Endothelial cell of umbilical vein (primary cell): Measurements from ENCODE around the gene RFWD3. TPM values are rescaled to one million over a fixed set of nuclear protein-coding genes. Genes with fewer than 3 reads are reported as not detected.

Source experiments
- BruUV-seq: library from RNA; stranded (reverse); fragments of 400-500 nt; replicated peaks from 2 replicates; lab custom pipeline; 2021; lab: Mats Ljungman, UMichigan
- CTCF ChIA-PET: fragments of 300-600, 350-600 bp; sonication (Branson Sonifier 250); formaldehyde crosslinking; loops from one replicate; lab custom pipeline; 2021; ENCODE audit warnings: antibody characterized with exemption, inconsistent platforms; lab: Charles Lee
- POLR2A ChIA-PET: fragments of 300-600, 350-600 bp; sonication (Branson Sonifier 250); formaldehyde crosslinking; loops from one replicate; lab custom pipeline; 2021; ENCODE audit warnings: antibody characterized with exemption, inconsistent platforms; lab: Charles Lee
- DNase-seq: peaks from one replicate; pipeline ENCODE4 v3.0.0-alpha.2; 2011; ENCODE audit warnings: low read depth, low spot score
- FAIRE-seq: peaks from 2 replicates; lab custom pipeline; 2011; peaks lifted over from hg19 to GRCh38; lab: Jason Lieb, UNC
- H2AFZ ChIP-seq: 2 replicates; pipeline ENCODE4 v1.6.0; 2012; ENCODE audit warnings: low read depth, low read length, control low read depth, inconsistent platforms
- H3K27ac ChIP-seq: 2 replicates; pipeline ENCODE4 v1.5.1; 2011; ENCODE audit warnings: low read depth, mild to moderate bottlenecking, control low read depth, low read length, moderate library complexity; ENCODE audit not compliant: insufficient read depth
- H3K27me3 ChIP-seq, 2 experiments: 2 replicates each; pipeline versions ENCODE4 v1.6.0 to v1.6.1; 2011; ENCODE audit warnings: low read length in 2 of 2, mixed read lengths in 1 of 2; ENCODE audit not compliant: control insufficient read depth in 2 of 2, insufficient read depth in 2 of 2
- H3K36me3 ChIP-seq, 2 experiments: 2 replicates in 1 of 2; 3 replicates in 1 of 2; pipeline ENCODE4 v1.5.1; 2011; ENCODE audit warnings: low read length in 2 of 2, mild to moderate bottlenecking in 1 of 2, moderate library complexity in 1 of 2; ENCODE audit not compliant: control insufficient read depth in 2 of 2, insufficient read depth in 2 of 2; ENCODE audit errors: extremely low read depth in 1 of 2
- H3K4me1 ChIP-seq: 3 replicates; pipeline ENCODE4 v1.5.1; 2011; ENCODE audit warnings: mild to moderate bottlenecking, low read length; ENCODE audit not compliant: control insufficient read depth, insufficient read depth; ENCODE audit errors: extremely low read depth
- H3K4me2 ChIP-seq: 2 replicates; pipeline ENCODE4 v1.6.1; 2011; ENCODE audit warnings: low read length, control low read depth, mixed read lengths; ENCODE audit not compliant: insufficient read depth
- H3K4me3 ChIP-seq, 3 experiments: fragments of 200-600 bp in 1 of 3; sonication (generic), shearing (Covaris generic) in 1 of 3; replicated peaks in 1 of 3; 2 replicates each; pipeline ENCODE4 v1.5.1; 2011 to 2016; ENCODE audit warnings: control low read depth in 3 of 3, low read length in 3 of 3, mild to moderate bottlenecking in 2 of 3, inconsistent platforms in 1 of 3, low read depth in 1 of 3, moderate library complexity in 1 of 3; ENCODE audit not compliant: insufficient read depth in 1 of 3
- H3K79me2 ChIP-seq: 2 replicates; pipeline ENCODE4 v1.6.0; 2012; ENCODE audit warnings: low read length, inconsistent platforms; ENCODE audit not compliant: control insufficient read depth, insufficient read depth
- H3K9ac ChIP-seq: replicated peaks from 2 replicates; pipeline ENCODE3; 2011; ENCODE audit warnings: low read length, control low read depth; ENCODE audit not compliant: insufficient read depth; ENCODE audit errors: extremely low read depth
- H3K9me1 ChIP-seq: replicated peaks from 3 replicates; pipeline ENCODE4 v1.6.0; 2011; ENCODE audit warnings: mild to moderate bottlenecking, low read length; ENCODE audit not compliant: control insufficient read depth, insufficient read depth; ENCODE audit errors: extremely low read depth
- H3K9me3 ChIP-seq: replicated peaks from 2 replicates; pipeline ENCODE4 v1.5.1; 2012; ENCODE audit warnings: low read length, inconsistent platforms; ENCODE audit not compliant: control insufficient read depth, insufficient read depth
- H4K20me1 ChIP-seq: replicated peaks from 2 replicates; pipeline ENCODE3; 2011; ENCODE audit warnings: mild to moderate bottlenecking, low read length; ENCODE audit not compliant: control insufficient read depth, insufficient read depth; ENCODE audit errors: extremely low read depth
- EZH2 ChIP-seq: IDR thresholded peaks from 2 replicates; pipeline ENCODE4 v1.6.1; 2012; ENCODE audit warnings: borderline replicate concordance, low read depth, mild to moderate bottlenecking, moderate library complexity, low read length, inconsistent platforms; ENCODE audit not compliant: severe bottlenecking
- FOS ChIP-seq: IDR thresholded peaks from 2 replicates; pipeline ENCODE4 v1.6.1; 2011; ENCODE audit warnings: mild to moderate bottlenecking, low read length, moderate library complexity, borderline replicate concordance; ENCODE audit not compliant: insufficient read depth
- GATA2 ChIP-seq: IDR thresholded peaks from 2 replicates; pipeline ENCODE4 v1.7.0; 2011; ENCODE audit warnings: low read depth, mild to moderate bottlenecking, moderate library complexity, mixed read lengths, low read length; ENCODE audit not compliant: insufficient read length, insufficient read depth
- JUN ChIP-seq: IDR thresholded peaks from 2 replicates; pipeline ENCODE4 v1.6.1; 2011; ENCODE audit warnings: borderline replicate concordance, low read depth; ENCODE audit not compliant: insufficient read length, insufficient read depth
- MYC ChIP-seq: IDR thresholded peaks from one replicate; pipeline ENCODE4 v1.6.1; 2011; ENCODE audit warnings: mild to moderate bottlenecking, low read depth, low read length
- POLR2A ChIP-seq: IDR thresholded peaks from 2 replicates; pipeline ENCODE4 v1.6.1; 2012; ENCODE audit warnings: low read depth, mild to moderate bottlenecking, control low read depth, low read length
- POLR2AphosphoS5 ChIP-seq: IDR thresholded peaks from 2 replicates; pipeline ENCODE4 v1.6.1; 2012; ENCODE audit warnings: low read depth, mild to moderate bottlenecking, control low read depth, low read length, moderate library complexity; ENCODE audit not compliant: insufficient read depth
- dilution Hi-C: fragments of 300-500 bp; cut with MboI; formaldehyde crosslinking; loops from one replicate; pipeline ENCODE4 v1.15.0; 2019; ENCODE audit warnings: low sequenced_read_pairs; ENCODE audit not compliant: extremely low pct_ligation_motif_present
- intact Hi-C: fragments of 100-400 bp; cut with micrococcal nuclease; formaldehyde crosslinking; loops from one replicate; pipeline ENCODE4 v1.10.0; 2022
- polyA plus RNA-seq, 4 experiments: library from polyadenylated mRNA; depleted of rRNA in 3 of 4; stranded (reverse) in 3 of 4; unstranded in 1 of 4; fragments of >200 nt; gene quantifications; 2 replicates each; pipeline versions ENCODE4 v1.2.1 to v1.2.3, GENCODE V29; 2011 to 2012; ENCODE audit warnings: missing spikeins in 1 of 4
- total RNA-seq: library from RNA; stranded (reverse); gene quantifications from 2 replicates; pipeline ENCODE4 v1.2.3, GENCODE V29; 2021
- TF ChIP-seq, protein P1 (sequence below), 2 donors: IDR thresholded peaks; 1 replicate in 1 of 2; 2 replicates in 1 of 2; pipeline ENCODE4 v1.5.1; 2011; ENCODE audit warnings: low read length in 2 of 2, mild to moderate bottlenecking in 2 of 2, moderate library complexity in 2 of 2, control low read depth in 1 of 2, inconsistent platforms in 1 of 2, low read depth in 1 of 2; ENCODE audit not compliant: insufficient read depth in 1 of 2; ENCODE audit errors: extremely low read depth in 1 of 2
- TF ChIP-seq, protein P2 (sequence below): IDR thresholded peaks from 2 replicates; pipeline ENCODE4 v1.6.1; 2011; ENCODE audit not compliant: insufficient read depth, insufficient read length

Gene RFWD3
- total and polyA plus RNA-seq, 2 donors (not counting 3 experiments of a cell fraction or from before 2014, with no cell fraction given) = 27.3 to 51.6 TPM

DNA sequence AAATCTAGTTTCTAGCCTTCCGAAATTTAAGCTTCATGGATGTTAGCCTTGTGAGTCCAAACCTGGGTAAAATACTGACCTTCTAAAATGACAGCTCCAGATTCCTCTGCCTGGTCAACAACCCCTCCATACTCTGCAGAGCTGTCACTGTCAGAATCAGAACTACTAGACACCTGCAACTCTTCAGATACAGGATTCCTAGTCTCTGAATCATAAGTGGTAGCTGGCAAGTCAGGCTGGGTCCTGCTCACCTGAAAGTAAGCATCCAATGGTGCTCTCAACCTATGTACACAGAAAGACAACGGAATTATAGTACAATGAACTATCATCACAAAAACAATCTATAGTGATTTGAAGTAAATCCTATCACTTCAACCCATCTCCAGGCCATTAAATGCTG lies 14.8 kb downstream of the RFWD3 start:
- CTCF ChIA-PET = interaction anchor here (0.8 to 2.5 kb wide), 23 partner anchors 10 to 344 kb away, joined by 3 to 17 read pairs (median 3); partner anchors contain the start of gene RFWD3
- no peak overlapping the region for H3K4me3 ChIP-seq
- TF ChIP-seq POLR2A (no peak), MYC (no peak), POLR2AphosphoS5 (no peak), EZH2 (no peak), JUN (no peak), FOS (no peak), GATA2 (no peak)
- TF ChIP-seq, protein P1, sequence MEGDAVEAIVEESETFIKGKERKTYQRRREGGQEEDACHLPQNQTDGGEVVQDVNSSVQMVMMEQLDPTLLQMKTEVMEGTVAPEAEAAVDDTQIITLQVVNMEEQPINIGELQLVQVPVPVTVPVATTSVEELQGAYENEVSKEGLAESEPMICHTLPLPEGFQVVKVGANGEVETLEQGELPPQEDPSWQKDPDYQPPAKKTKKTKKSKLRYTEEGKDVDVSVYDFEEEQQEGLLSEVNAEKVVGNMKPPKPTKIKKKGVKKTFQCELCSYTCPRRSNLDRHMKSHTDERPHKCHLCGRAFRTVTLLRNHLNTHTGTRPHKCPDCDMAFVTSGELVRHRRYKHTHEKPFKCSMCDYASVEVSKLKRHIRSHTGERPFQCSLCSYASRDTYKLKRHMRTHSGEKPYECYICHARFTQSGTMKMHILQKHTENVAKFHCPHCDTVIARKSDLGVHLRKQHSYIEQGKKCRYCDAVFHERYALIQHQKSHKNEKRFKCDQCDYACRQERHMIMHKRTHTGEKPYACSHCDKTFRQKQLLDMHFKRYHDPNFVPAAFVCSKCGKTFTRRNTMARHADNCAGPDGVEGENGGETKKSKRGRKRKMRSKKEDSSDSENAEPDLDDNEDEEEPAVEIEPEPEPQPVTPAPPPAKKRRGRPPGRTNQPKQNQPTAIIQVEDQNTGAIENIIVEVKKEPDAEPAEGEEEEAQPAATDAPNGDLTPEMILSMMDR (IDR thresholded peaks at IDR 0.05; ENCODE audit: extremely low read depth in 1 of 2, insufficient read depth in 1 of 2, low read depth in 1 of 2, low read length in 2 of 2) = no peak
- TF ChIP-seq, protein P2, sequence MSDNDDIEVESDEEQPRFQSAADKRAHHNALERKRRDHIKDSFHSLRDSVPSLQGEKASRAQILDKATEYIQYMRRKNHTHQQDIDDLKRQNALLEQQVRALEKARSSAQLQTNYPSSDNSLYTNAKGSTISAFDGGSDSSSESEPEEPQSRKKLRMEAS = no peak
- H4K20me1 ChIP-seq = peaks cover 4% of the 10 kb centered on the region
- FAIRE-seq (no peak), DNase-seq (no peak)
- no TSS peak for BruUV-seq
- no peak overlapping the region for H2AFZ ChIP-seq
- peaks cover 12 to 17% of the 10 kb centered on the region in 2 experiments for H3K36me3 ChIP-seq
- no peaks in the 10 kb centered on the region for H3K9me3 ChIP-seq
- dilution Hi-C loops (no loop called here), intact Hi-C loops (no loop called here)
- H3K27ac ChIP-seq = no peak overlapping the region
- no peak overlapping the region for H3K4me2 ChIP-seq
- no peaks in the 10 kb centered on the region for H3K9me1 ChIP-seq
- peaks cover 5% of the 10 kb centered on the region for H3K4me1 ChIP-seq
- POLR2A ChIA-PET = interaction anchor here (0.6 kb wide), 1 partner anchor 191 kb away, joined by 4 read pairs; no protein-coding TSS in a partner anchor
- peaks cover 65% of the 10 kb centered on the region for H3K79me2 ChIP-seq
- no peaks in the 10 kb centered on the region for H3K27me3 ChIP-seq
- H3K9ac ChIP-seq = no peak overlapping the region
